NCI-H146 treated with DMSO at 0.1 percent for 48 hours (cell line): ENCODE measurements around the gene SLC15A2.
"Not testable (repeated sequence)": the region's sequence is repeated elsewhere in the genome, so short reads cannot be mapped to it uniquely, and the experiment has no call there.

Experiments
- DNase-seq: peaks from one replicate; lab custom pipeline; 2025; ENCODE audit not compliant: unreplicated experiment; lab: John Stamatoyannopoulos, UW

SLC15A2 gene

DNA sequence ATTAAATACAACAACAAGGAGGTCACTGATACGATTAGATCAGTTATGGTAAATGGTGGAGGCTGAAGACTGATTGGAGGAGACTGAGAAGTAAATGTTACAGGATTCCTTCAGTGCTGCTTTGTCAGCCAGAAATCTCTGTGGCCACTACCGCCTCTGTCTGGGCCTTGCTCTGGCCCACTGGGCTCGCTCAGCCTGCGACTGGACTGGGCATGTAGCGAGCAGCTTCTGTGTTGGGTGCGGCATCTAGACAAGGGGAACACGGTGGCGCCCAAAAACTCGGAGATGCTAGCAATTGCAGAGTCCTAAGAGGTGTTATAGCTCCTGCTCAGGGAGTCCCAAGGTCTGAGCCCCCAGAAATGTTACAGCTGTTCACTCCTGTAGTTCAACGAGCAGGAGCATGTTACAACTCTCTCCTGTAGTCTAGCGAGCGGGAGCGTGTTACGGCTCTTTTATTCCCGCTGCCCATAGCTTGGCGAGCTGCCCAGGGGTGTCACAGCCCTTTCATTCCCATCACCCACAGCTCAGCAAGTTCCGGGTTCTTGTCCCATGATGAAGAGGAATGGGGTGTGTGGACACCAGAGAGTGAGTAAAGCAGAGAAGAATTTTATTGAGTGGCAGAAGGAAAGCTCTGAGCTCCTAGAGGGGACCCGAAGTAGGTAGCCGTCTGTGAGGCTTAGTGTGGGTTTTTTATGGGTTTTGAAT lies 24.7 kb downstream of the SLC15A2 start:
- no peak for DNase-seq

- no peak for DNase-seq
Observed at GRCh38 chr3:121924734-121925133, 30.5 kb downstream of the SLC15A2 start.

DNA sequence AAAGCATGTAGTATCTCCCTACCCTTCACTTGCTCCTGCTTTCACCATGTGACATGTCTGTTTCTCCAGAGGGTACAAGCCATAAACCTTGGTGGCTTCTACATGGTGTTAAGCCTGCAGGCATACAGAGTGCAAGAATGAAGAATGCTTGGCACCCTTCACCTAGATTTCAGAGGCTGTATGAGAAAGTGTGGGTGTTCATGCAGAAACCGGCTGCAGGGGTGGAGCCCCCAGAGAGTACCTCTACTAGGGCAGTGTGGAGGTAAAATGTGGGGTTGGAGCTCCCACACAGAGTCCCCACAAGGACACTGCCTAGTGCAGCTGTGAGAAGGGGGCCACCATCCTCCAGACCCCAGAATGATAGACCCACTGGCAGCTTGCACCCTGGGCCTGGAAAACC lies 32.2 kb downstream of the SLC15A2 start:
- no peak for DNase-seq

GRCh38 chr3:121938141-121938855 lies 44.1 kb downstream of the SLC15A2 start:
- DNase-seq, result not testable (repeated sequence)

- DNase-seq, result no peak
Observed at GRCh38 chr3:121941592-121941991, 47.4 kb downstream of the SLC15A2 start.

DNA sequence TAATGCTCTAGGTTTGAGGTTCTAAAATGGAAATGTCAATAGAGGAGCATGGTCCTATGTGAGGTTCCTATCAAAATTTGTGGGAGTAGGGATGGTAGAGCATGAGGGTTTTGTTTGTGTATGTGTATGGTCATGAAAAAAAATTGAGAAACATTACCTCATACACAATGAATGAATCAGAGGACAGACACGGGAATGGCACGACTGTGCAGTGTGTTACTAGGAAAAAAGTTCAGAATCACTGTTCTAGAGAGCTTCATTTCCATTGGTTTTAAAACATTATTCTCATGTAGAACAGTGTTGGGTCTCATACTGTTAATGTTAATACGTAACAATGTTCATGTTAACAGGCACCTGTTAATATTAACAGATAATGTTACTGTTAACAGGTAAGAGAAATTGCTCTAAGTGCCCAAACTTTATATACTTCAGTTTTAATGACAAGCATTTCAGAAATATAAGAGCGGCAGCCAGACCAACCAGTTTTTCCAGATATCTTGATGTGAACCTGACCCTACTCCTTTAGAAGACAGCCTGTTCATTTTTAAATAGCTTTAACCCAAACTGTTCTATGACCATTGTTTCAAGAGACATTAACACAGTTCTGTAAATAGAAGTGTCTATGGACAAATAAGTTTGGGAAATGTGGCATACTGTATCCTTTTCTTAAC lies 48.0 kb downstream of the SLC15A2 start:
- DNase-seq, result no peak

DNA sequence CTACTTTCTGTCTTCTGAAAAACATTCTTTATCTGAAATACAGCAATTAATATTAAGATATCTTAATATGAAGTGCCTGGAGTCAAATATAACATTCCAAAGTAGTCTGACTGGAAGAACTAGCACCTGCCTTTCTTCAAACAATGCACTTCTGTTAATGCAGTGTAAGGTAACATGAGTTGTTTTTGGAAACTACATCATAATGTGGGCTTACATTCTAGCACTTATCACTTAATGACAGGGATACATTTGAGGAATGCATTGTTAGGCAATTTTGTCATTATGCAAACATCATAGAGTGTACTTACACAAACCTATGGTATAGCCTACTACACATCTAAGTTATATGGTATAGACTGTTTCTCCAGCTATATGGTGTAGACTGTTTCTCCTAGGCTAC lies 49.2 kb downstream of the SLC15A2 start:
- DNase-seq, result no peak

GRCh38 chr3:121948641-121949040 lies 54.4 kb downstream of the SLC15A2 start:
- DNase-seq, result no peak

- no peak for DNase-seq
Observed at GRCh38 chr3:121951291-121951919, 57.2 kb downstream of the SLC15A2 start.

DNA sequence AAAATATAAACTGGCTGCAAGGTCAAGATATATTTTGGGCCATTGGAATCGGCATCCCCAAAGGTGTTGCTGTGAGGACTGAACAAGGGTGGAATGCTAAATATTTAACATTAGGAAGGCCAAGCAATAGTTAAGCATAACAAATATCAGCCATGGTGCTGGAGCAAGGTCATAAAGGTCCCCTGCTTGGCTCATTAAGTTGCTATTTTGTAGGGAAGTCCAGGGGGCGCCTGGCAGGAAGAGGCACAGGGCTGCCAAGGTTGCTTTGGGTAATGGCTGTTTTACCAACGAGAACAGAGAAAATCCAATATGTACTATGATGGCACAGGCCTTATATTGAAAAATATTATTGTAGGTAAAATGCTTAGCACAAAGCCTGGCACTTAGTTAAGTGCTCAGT lies 62.2 kb downstream of the SLC15A2 start:
- no peak for DNase-seq

- no peak for DNase-seq
Observed at GRCh38 chr3:121957674-121958415, 63.6 kb downstream of the SLC15A2 start.

- no peak for DNase-seq
Observed at GRCh38 chr3:121958801-121959200, 64.6 kb downstream of the SLC15A2 start.

DNA sequence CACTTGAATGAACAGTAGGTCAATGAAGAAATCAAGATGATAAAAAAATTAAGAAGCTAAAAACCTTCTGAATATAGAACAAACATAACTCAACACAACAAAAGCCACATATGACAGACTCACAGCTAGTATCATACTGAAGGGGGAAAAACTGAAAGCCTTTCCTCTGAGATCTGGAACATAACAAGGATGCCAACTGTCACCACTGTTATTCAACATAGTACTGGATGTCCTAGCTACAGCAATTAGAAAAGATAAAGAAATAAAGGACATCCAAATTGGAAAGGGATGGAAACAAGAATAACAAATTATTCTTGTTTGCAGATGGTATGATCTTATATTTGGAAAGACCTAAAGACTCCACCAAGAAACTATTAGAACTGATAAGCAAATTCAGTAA lies 67.1 kb downstream of the SLC15A2 start:
- no peak for DNase-seq

DNA sequence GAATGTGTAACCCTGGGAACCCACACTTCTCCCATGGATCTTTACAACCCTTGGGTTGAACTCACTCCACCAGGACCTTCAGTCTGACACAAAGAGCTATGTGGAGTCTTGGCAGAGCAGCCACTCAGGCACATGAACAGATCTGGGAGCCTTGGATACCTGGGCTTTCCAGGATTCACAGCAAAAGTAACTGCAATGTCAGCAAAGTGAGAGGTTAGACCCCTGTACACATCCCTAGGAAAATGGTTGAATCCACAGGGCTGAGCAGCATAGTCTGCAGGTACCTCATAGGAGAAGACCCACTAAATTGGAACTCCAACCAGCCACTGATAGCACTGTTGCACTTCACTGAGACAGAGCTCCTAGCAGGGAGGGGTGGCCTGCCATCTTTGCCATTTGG lies 68.2 kb downstream of the SLC15A2 start:
- no peak for DNase-seq

GRCh38 chr3:121963608-121964007 lies 69.4 kb downstream of the SLC15A2 start:
- DNase-seq, result no peak

DNA sequence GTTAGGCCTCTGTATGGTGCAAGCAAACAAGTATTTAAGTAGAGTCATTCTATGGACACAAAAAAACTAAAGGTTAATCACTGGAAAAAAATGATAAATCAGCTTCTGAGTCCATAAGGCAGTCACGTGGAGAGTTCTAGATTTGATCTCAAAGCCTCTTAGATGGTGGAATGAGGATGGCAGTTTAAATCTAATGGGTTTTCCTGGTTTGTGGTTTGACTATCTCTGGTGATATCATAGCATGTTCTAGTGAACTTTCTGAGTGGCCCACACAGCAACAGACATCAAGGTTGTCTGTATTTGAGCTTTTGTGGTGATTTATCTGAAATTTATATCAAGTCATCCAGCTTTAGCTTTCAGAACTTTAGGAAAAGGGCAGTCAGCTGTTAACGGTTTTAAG lies 75.4 kb downstream of the SLC15A2 start:
- no peak for DNase-seq

GRCh38 chr3:121970047-121970446 lies 75.8 kb downstream of the SLC15A2 start:
- DNase-seq, result no peak

DNA sequence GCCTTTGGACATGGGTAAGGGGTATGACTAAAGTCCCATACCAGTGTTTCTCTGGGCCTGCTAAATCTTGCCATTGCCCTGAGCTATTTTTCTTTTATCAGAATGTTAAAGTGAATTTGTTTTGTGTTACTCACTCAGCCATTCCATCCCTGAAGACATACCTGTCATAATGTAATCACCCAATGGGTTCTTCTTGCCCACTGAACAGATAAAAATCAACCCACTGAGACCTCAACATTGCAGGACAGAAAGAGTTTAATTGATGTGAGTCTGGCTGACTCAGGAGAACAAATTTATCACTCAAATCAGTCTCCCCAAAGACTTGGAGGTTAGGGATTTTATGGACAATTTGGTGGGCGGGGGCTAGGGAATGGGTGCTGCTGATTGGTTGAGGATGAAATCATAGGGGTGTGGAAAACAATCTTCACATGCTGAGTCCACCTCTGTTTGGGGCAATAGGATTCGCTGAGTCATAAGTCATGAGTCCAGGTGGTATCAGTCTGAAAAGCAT lies 80.5 kb downstream of the SLC15A2 start:
- no peak for DNase-seq

DNA sequence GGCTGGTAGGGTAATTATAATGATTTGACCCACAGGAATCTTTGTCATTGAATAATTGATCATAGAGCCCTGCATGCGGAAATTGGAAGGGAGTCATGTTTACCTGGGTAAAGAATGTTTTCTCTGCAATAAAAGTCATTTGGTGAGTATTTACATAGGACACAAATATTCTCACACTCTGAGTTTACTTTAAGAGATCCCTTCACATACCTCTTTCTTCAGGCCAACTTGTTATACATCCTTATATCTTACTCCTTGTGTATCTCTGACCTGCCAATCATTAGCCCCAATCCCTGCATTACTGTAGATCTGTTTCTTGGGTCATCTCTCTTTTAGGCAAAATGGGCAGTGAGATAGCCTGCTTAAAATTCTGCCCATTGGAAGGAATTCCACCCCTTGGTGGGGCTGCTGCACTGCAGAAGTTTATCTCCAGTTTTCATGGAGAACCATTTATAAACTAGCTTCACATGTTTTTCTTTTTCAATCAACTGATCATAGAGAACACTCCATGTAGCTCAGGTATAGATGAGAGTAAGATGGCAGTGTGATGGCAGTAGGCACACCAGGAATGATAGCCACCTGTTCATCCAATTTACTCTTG lies 81.6 kb downstream of the SLC15A2 start:
- DNase-seq, result no peak

- no peak for DNase-seq
Observed at GRCh38 chr3:121976727-121977126, 82.5 kb downstream of the SLC15A2 start.
